Measurements from ENCODE around the gene ZDHHC16. TPM values are rescaled to one million over a fixed set of nuclear protein-coding genes. Genes with fewer than 3 reads are reported as not detected.
"Not testable (repeated sequence)": the region's sequence is repeated elsewhere in the genome, so short reads cannot be mapped to it uniquely, and the experiment has no call there.

The ZDHHC16 gene
- total and polyA plus RNA-seq, 9 donors, result 17.8 to 34.7 (median 26.2) TPM

- TF ChIP-seq POLR2A (IDR thresholded peaks at IDR 0.05), result no peak
- no peak for DNase-seq
- H3K4me3 ChIP-seq, result no peak overlapping the region
- H3K36me3 ChIP-seq, result no peaks in the 10 kb centered on the region
- 76 to 85% (median 78%) methylated on average over 2 of the region's 2 CpGs for WGBS, 3 donors
- H3K27ac ChIP-seq, result no peak overlapping the region
- intact Hi-C loops (cut with DNase I), result loop anchor here in 1 of 4 donors (10.0 kb wide), 1 partner anchor 207 kb away; no protein-coding TSS in a partner anchor
- H3K4me1 ChIP-seq (ENCODE audit: insufficient read depth), result no peaks in the 10 kb centered on the region
- H3K27me3 ChIP-seq, result no peaks in the 10 kb centered on the region
- no peaks in the 10 kb centered on the region for H3K9me3 ChIP-seq
Observed at GRCh38 chr10:97407952-97408248, 38.1 kb upstream of the ZDHHC16 start.

DNA sequence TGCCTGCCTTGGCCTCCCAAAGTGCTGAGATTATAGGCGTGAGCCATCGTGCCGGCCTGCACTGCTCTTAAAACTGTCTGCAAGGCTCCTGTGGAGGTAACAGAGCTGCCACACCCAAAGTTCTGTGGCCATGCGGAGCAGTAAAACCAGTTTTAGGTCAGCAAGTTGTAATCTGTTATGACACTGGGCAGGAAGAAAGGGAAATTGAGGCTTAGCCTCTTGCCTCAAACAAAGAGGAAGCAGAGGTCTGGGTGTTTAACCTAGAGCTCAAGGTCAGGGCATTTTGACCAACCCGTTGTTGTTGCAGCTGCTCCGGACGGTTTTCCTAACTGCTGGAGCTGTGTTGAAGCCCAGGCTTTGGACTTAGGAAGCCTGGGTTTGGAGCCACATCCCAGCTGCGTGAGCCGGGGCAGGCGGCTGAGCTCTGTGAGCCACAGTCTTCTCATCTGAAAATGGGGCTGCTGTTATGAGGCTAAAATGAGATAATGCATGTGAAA lies 37.4 kb upstream of the ZDHHC16 start:
- H3K4me1 ChIP-seq (ENCODE audit: insufficient read depth), result no peaks in the 10 kb centered on the region
- no peaks in the 10 kb centered on the region for H3K9me3 ChIP-seq
- no peaks in the 10 kb centered on the region for H3K36me3 ChIP-seq
- WGBS, 3 donors, result 72 to 85% (median 73%) methylated on average over 10 of the region's 10 CpGs
- H3K27ac ChIP-seq, result no peak overlapping the region
- intact Hi-C loops (cut with DNase I), result loop anchor here in 1 of 4 donors (10.0 kb wide), 1 partner anchor 206 kb away; no protein-coding TSS in a partner anchor
- H3K4me3 ChIP-seq, result no peak overlapping the region
- H3K27me3 ChIP-seq, result no peaks in the 10 kb centered on the region
- TF ChIP-seq EP300 (IDR thresholded peaks at IDR 0.05) (no peak), POLR2A (IDR thresholded peaks at IDR 0.05) (no peak), CTCF (IDR thresholded peaks at IDR 0.05) (no peak)
- DNase-seq, result no peak

DNA sequence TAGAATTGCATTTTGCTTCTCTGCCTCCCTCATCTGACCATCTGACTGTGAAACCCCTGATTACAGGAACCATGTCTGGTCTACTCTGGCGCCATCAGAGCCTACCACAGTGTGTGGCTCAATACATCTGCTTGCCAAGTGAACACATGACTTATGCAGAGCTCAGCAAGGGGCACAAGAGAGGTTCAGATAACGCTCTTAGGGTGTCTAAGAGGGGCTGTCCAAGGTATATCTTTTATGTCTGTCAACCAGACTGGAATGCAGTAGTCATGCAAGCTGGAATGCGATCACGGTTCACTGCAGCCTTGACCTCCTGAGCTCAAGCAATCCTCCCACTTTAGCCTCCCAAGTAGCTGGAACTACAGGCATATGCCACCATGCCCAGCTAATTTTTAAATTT lies 34.6 kb upstream of the ZDHHC16 start:
- no peak for DNase-seq
- H3K27me3 ChIP-seq, result no peaks in the 10 kb centered on the region
- H3K36me3 ChIP-seq, result no peaks in the 10 kb centered on the region
- H3K4me3 ChIP-seq, result no peak overlapping the region
- no peaks in the 10 kb centered on the region for H3K9me3 ChIP-seq
- TF ChIP-seq CTCF (IDR thresholded peaks at IDR 0.05), result no peak
- no peak for TF ChIP-seq POLR2A (IDR thresholded peaks at IDR 0.05)
- TF ChIP-seq EP300 (IDR thresholded peaks at IDR 0.05), result no peak
- H3K4me1 ChIP-seq (ENCODE audit: insufficient read depth), result no peaks in the 10 kb centered on the region
- H3K27ac ChIP-seq, result no peak overlapping the region
- intact Hi-C loops (cut with DNase I), result no loop called here
- WGBS, 3 donors, result 16 to 24% (median 18%) methylated on average over 4 of the region's 4 CpGs

DNA sequence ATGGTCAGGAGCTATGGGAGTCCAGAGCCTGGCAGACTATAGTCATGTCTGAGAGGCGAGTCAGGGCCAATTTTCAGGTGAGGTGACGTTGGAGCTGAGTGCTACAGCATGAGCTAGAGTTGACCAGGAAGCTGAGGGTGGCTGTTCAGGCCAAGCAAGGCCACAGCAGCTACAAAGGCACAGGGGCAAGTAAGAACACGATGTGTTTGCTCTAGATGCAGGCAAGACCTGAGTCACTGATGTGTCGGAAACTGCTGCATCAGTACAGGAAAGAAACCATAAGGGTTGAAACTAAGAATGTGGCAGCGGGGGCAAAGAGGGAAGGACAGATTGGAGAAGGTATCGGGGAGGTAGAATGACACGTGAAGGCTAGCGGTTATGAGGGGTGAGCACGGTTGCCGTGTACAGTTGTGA lies 33.1 kb upstream of the ZDHHC16 start:
- H3K27ac ChIP-seq, result no peak overlapping the region
- H3K9me3 ChIP-seq, result no peaks in the 10 kb centered on the region
- H3K27me3 ChIP-seq, result no peaks in the 10 kb centered on the region
- 90 to 94% (median 92%) methylated on average over 10 of the region's 10 CpGs for WGBS, 3 donors
- intact Hi-C loops (cut with DNase I), result no loop called here
- no peak for DNase-seq
- no peaks in the 10 kb centered on the region for H3K4me1 ChIP-seq (ENCODE audit: insufficient read depth)
- no peak overlapping the region for H3K4me3 ChIP-seq
- H3K36me3 ChIP-seq, result no peaks in the 10 kb centered on the region
- TF ChIP-seq POLR2A (IDR thresholded peaks at IDR 0.05) (no peak), CTCF (IDR thresholded peaks at IDR 0.05) (no peak), EP300 (IDR thresholded peaks at IDR 0.05) (no peak)

DNA sequence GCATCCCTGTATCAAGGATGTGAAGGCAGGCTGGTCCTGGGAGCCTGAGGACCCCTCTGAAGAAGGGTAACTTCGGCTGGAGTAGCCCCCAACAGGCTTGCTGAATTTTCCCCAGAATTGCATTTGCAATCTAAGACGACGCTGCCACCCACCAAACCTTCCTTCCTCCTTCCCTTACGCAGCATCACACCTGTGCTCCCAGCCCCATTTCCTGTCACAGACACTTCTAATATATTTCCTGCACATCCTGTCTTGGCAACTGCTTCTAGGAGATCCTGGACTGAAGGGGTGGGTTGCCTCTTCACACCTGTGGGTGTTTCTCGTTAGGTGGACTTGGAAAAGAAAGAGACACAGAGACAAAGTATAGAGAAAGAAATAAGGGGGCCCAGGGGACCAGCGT lies 29.4 kb upstream of the ZDHHC16 start:
- TF ChIP-seq POLR2A (IDR thresholded peaks at IDR 0.05) (no peak), EP300 (IDR thresholded peaks at IDR 0.05) (no peak)
- Histone ChIP-seq H3K9me3 (no peaks in the 10 kb centered on the region), H3K27me3 (no peaks in the 10 kb centered on the region), H3K36me3 (no peaks in the 10 kb centered on the region), H3K27ac (no peak overlapping the region), H3K4me1 (ENCODE audit: insufficient read depth) (peaks cover 3% of the 10 kb centered on the region), H3K4me3 (no peak overlapping the region)
- intact Hi-C loops (cut with DNase I), result no loop called here
- DNase-seq, result no peak
- 83 to 84% (median 84%) methylated on average over 6 of the region's 6 CpGs for whole genome bisulfite sequencing, 3 donors

DNA sequence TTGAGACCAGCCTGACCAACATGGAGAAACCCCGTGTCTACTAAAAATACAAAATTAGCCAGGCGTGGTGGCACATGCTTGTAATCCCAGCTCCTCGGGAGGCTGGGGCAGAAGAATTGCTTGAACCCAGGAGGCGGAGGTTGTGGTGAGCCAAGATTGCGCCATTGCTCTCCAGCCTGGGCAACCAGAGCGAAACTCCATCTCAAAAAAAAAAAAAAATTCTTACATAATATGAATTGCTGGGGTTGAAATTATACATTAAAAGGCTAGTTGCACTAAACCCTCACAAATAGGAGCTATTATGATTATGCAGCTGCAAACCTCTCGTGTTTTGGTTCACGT lies 22.2 kb upstream of the ZDHHC16 start:
- H3K27ac ChIP-seq, result peak overlapping the region in 1 of 2 donors; percentile 73
- H3K9me3 ChIP-seq; H3K27me3 ChIP-seq; H3K4me3 ChIP-seq; H3K4me1 ChIP-seq (ENCODE audit: insufficient read depth); intact Hi-C loops (cut with DNase I); H3K36me3 ChIP-seq; DNase-seq: not testable (repeated sequence)
- 55 to 61% (median 60%) methylated on average over 8 of the region's 8 CpGs for WGBS, 3 donors

Measured in ovary (tissue), 9 donors.